Breast epithelium (tissue), 3 donors: ENCODE results near the gene ZMYND8.

Experiments
- POLR2A ChIP-seq: fragments of 450-650 bp; IDR thresholded peaks from one replicate; pipeline ENCODE4 v1.6.1; 2016; ENCODE audit warnings: antibody characterized with exemption, mild to moderate bottlenecking, moderate library complexity
- POLR2AphosphoS5 ChIP-seq, 3 donors: sonication (generic); formaldehyde crosslinking; IDR thresholded peaks; one replicate each; pipeline ENCODE4 v1.6.1; 2017; ENCODE audit warnings: antibody characterized with exemption in 3 of 3
- TF ChIP-seq, protein P1 (sequence below), 3 donors: fragments of 450-650 bp; IDR thresholded peaks; one replicate each; pipeline ENCODE4 v1.5.1; 2016 to 2017; ENCODE audit warnings: antibody characterized with exemption in 3 of 3, mild to moderate bottlenecking in 3 of 3, moderate library complexity in 3 of 3

DNA sequence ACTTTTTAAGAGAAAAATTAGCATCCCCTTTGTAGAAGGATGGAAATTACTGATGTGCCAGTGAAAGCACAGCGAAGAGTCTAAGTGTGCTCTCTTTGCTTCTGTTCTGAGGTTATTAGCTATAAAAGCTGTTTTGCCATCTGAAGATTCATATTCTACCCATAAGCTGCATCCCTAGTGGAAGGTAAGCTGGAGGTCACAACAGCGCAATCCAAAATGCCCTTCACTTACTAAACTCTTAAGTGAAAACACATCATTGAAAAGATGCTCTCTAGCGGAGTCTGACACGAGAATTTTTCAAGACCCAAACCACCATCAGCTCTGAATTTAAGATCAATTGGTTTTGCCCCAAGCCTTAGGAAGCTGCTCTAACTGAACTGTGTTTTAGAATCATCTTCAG lies 113.5 kb downstream of the ZMYND8 start:
- no peak for TF ChIP-seq POLR2A
- TF ChIP-seq, protein P1, sequence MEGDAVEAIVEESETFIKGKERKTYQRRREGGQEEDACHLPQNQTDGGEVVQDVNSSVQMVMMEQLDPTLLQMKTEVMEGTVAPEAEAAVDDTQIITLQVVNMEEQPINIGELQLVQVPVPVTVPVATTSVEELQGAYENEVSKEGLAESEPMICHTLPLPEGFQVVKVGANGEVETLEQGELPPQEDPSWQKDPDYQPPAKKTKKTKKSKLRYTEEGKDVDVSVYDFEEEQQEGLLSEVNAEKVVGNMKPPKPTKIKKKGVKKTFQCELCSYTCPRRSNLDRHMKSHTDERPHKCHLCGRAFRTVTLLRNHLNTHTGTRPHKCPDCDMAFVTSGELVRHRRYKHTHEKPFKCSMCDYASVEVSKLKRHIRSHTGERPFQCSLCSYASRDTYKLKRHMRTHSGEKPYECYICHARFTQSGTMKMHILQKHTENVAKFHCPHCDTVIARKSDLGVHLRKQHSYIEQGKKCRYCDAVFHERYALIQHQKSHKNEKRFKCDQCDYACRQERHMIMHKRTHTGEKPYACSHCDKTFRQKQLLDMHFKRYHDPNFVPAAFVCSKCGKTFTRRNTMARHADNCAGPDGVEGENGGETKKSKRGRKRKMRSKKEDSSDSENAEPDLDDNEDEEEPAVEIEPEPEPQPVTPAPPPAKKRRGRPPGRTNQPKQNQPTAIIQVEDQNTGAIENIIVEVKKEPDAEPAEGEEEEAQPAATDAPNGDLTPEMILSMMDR (IDR thresholded peaks at IDR 0.05), result no peak
- TF ChIP-seq POLR2AphosphoS5 (IDR thresholded peaks at IDR 0.05), result no peak
